NCI-H2196 treated with DMSO at 0.1 percent for 48 hours (cell line): Measurements from ENCODE around the gene SUPT3H.

ENCODE experiments used
- DNase-seq: peaks from one replicate; lab custom pipeline; 2025; ENCODE audit not compliant: unreplicated experiment; lab: John Stamatoyannopoulos, UW

Gene SUPT3H

DNA sequence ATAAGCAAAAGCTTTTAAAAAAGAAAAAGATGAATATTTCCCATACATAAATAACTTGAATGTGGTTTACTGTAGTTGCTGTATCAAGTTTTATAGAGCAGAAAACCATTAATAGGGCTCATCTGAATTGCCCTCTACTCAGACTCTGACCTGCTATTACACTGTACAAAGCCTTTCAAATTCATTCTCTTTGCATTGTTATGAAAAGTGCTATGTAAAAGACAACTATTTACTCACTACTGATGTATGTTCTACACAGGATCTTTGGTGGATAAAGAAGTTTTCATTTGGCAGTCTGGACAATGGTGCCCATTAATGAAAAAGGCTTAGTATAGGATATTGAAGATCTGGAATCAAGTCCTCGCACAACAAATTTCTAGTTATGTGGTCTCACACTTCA, 248.7 kb downstream of the SUPT3H start:
- no peak for DNase-seq

DNA sequence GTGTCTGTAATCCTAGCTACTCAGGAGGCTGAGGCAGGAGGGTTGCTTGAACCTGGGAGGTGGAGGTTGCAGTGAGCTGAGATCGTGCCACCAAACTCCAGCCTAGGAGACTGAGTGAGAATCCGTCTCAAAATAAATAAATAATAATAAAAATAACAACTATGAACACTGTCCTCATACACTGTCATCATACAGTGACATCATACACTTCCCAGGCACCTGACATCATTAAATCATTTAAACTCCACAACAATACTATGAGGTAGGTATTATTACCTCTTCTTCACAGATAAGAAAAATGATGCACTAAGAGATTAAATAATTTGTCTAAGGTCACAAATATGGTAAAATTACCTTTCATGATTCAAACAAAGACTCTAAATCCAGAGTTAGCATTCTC, 250.5 kb downstream of the SUPT3H start:
- DNase-seq, result no peak

GRCh38 chr6:45126033-45126432, 251.7 kb downstream of the SUPT3H start:
- DNase-seq, result no peak

DNA sequence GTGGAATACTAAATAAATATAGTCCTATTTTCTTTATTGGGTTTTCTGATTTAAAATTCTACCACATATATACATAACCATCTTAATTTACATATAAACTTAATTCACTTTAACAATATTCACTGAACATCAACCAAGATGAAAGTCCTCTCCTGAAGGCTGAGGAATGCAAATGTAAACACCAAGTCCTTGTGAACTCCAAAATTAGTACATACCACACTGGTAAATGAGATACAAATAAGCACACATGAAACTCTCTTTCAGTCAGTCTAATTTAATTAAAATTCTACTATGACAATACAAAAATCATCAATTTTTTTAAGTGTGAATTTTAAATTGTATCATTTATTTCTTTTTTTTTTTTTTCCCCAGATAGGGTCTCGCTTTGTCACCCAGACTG, 254.7 kb downstream of the SUPT3H start:
- DNase-seq, result no peak

DNA sequence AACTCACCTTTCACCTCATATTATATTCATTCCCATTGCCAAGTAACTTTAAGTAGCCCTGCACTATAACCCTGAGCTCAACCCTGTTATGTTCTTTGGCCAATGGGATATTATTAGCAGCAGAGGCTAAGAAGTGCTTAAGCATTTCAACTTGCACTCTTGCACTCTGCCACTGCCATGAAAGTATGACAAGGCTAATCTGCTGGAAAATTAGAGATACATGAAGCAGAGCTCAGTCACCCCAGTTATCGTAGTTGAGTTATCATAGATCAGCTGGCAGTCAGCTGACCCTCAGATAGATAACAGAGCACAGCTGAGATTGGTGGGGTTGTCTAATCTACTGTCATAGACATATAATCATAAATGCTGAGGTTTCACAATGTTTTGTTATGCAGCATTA, 259.0 kb downstream of the SUPT3H start:
- no peak for DNase-seq

DNA sequence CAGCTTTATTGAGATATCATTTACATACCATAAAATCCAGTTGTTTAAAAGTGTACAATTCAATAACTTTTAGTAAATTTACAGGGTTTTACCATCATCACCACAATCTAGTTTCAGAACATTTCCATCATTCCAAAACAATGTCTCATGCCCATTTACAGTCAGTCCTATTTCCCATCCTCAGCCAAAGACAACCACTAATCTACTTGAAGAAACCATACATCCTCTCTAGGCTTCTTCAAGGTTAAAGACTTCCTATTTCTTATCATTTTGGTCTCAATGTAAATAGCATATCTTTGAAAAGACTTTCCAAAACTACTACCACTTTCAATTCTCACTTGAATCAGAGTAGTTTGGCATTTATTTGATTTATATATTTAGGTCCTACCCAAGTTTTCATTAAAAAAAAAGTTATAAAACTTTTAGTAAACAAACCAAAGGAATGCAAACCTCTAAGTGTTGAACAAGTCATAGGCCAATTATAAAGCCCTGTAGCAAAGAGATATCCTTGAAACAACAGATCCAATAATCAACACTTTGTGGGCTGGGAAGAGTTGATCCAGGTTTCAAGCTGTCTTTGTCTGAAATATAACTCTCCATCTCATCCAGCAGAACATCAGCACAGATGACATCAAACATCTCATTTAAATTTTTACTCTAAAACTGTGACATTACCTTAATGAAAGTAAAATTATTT, 260.9 kb downstream of the SUPT3H start:
- DNase-seq, result no peak

DNA sequence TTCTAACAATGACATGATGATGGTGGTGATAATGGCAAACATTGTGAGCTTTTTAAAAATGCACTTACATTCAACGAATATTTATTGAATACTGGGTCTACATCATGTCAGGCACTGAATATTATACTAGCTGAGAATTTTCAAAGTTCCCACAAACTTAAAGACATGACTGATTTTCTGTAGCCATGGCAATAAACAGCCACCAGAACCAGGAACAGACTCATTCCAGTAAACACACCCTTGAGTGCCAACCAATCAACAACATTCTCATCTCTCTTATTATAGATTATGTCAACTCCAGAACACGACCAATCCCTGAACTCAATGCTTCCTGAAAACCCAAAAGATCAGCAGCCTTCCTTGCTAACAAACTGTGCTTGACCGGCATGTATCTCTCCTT, 262.0 kb downstream of the SUPT3H start:
- DNase-seq, result no peak

- DNase-seq, result no peak
These were observed 265.0 kb downstream of the SUPT3H start for GRCh38 chr6:45112711-45113110.

- DNase-seq, result no peak
These were observed 268.2 kb downstream of the SUPT3H start for GRCh38 chr6:45109551-45109950.

DNA sequence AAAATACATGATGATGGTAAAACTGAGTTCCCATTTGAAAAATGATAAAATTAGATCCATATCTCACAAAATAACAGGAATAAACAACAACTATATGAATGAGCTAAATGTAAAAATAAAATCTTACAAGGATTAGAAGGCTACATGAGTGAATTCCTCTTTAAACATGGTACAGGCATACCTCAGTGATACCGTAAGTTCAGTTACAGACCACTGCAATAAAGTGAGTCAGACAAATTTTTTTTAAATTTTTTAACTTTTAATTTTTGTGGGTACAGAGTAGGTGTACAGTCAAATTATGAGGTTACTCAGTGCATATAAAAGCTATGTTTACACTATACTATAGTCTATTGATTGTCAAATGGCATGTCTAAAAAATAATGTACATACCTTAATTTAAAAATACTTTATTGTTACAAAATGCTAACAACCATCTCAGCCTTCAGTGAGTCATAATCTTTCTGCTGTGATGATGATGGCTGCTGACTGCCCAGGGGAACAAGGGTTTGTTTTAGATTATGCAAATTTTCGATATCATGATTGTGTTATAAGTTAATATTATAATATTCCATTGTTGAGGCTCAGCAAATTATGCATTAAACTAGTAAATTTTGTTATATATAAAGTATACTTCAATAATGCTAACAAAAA, 272.4 kb downstream of the SUPT3H start:
- DNase-seq, result no peak

DNA sequence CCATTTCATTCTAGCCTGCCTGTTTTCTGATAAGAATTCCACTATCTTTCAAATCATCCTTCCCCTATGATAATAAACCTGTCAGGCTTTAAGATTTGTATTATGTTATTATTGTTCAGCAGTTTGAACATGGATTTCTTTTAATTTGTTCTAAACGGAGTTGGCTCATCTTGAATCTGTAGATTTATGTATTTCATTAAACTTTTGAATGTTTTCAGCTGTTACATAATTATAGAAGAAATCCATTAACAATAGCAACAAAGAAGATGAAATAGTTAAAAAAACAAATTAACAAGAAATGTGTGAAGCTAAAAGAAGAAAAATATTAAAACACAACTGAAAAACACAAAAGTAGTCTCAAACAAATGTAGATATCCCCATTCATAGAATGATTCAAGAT, 273.3 kb downstream of the SUPT3H start:
- DNase-seq, result no peak

GRCh38 chr6:45098256-45098655, 279.5 kb downstream of the SUPT3H start:
- DNase-seq, result no peak

GRCh38 chr6:45094831-45095230, 282.9 kb downstream of the SUPT3H start:
- DNase-seq, result no peak

DNA sequence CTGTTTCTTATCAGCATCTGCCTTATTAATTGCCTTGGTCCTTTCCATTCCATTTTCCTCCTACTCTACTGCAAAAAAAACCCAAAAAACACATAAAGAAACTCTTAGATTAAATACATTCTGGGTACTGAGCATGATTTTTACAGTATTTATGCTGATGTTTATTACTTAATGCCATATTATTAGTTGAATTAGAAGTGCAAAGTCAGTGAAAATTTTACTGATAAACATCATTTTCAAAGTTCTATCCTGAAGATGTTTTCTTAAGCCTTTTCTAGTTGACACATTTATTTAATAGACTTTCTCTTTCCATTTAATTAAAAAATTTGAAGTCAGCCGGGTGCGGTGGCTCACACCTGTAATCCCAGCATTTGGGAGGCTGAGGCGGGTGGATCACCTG, 285.6 kb downstream of the SUPT3H start:
- DNase-seq, result no peak

DNA sequence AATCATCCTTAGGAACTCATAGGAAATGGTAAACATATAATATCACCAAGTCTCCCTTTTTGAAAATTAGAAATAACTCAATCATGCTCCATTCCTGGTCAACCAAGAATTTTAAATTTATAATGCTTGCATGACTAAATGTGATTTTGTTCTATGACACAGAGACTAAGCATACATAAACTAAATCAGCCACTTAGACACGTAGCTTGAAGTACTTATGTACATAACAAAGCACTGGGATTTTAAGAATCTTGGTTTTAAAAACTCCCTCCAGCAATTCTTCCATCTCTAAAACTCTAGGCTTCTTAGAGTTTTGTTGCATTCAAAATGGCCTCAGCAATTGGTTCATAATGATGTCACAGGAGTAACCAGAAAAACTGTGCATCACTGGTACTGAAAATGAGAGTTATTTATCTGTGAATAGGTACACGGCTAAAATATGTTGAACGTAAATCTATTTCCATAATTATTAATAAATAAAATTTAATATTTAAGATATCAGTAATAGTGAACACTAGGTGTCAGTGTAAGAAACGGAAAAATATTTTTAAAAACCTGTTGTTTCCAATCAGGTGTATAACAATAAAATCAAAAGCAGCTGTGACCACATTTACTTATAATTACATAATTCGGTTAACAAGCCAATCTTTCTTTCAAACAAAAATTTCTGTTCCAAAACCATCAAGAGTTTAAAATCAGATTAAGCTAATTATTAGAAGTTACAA, 291.2 kb downstream of the SUPT3H start:
- DNase-seq, result no peak

- DNase-seq, result no peak
These were observed 293.5 kb downstream of the SUPT3H start for GRCh38 chr6:45084257-45084656.

DNA sequence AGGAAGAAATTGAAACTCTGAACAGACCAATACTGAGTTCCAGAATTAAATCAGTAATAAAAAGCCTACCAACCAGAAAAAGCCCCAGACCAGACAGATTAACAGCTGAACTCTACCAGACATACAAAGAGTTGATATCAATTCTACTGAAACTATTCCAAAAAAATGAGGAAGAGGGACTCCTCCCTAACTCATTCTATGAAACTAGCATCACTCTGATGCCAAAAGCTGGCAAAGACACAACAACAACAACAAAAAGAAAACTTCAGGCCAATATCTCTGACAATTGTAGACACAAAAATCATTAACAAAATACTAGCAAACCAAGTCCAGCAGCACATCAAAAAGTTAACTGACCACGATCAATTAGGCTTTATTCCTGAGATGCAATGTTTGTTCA, 295.6 kb downstream of the SUPT3H start:
- DNase-seq, result no peak

GRCh38 chr6:45081634-45082033, 296.1 kb downstream of the SUPT3H start:
- no peak for DNase-seq

DNA sequence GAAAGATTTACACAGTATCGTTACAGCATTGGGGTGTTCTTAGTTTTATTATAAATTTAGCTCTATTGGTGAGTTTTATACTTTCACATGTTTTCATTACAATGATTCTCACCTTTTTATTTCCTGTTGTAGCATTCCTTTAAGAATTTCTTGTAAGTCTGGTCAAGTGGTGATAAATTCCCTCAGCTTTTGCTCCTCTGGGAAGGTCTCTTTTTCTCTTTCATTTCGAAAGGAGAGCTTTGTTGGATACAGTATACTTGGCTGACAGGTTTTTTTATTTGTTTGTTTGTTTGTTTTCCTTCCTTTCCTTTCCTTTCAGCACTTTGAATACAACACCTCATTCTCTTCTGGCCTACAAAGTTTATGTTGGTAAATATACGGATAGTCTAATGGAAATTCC, 299.3 kb downstream of the SUPT3H start:
- no peak for DNase-seq

DNA sequence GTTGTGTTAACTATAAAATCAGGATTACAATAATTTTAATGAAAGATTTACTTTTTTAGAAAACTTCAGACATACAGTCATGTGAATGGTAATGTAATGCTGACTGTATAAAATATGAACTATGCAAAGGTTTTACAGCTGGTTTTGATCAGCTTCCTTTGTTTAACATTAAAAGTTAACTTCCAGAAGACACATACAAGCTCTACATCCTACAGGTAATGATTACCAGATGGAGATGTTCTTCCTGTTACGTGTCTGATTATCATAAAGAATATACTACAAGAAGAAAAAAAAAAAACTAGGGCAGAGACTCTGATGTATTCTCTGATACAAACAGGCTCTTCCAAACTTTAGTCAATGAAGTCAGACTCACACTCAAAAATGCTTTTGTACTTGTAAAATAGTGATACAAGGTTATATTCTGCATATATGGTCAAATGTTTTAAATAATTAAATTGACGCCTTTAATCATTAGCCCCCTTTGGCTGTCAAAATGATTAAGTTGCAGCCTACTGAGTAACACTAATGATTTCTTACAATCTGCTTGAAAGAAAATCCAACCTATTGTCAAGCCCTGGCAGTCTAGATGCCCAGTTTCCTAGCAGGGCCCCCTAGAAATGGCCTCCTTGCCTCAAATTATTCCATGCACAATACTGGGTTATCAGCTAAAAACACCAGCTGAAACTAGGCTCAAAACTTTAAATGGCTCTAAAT, 301.4 kb downstream of the SUPT3H start:
- no peak for DNase-seq

DNA sequence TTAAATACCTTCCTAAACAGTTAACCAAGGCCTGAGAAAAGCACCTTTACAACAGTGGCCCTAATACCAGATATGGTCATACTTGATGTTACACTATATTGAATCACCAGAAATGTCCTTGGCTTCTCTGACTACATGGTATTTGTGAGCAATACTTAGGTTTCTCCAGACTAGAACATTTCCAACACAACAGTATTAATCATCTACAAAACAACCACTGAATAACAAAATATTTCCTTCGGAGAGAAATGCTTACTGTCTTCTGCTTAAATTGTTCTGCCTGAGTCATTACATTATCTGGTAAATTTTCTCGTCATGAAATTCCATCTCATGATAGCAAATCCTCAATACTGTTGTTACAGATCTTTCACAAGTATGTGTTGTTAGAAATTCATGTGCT, 302.5 kb downstream of the SUPT3H start:
- DNase-seq, result no peak

DNA sequence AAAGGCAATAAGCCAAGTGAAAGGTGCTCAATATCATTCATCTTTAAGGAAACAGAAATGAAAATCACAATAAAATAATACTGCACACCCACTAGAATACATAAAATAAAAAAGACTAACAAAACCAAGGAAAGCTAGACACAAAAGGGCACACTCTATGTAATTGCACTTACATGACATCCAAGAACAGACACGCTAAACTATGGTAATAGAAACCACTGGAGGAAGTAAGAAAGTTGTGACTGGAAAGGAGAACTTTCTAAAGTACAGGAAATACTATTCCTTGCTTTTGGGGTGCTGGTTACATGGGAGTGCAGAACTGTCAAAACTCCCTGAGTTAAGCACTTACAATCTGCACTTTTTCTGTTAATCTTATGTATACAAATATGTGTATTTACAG, 303.3 kb downstream of the SUPT3H start:
- DNase-seq, result no peak
